NCI-H446 treated with DMSO at 0.1 percent for 48 hours (cell line): Measurements from ENCODE around the gene CTCF.
"Not testable (repeated sequence)": the region's sequence is repeated elsewhere in the genome, so short reads cannot be mapped to it uniquely, and the experiment has no call there.

Experiments used
- DNase-seq: peaks from one replicate; lab custom pipeline; 2025; lab: John Stamatoyannopoulos, UW

Gene CTCF

GRCh38 chr16:67533987-67534386, 28.3 kb upstream of the CTCF start:
- DNase-seq, result not testable (repeated sequence)

- no peak for DNase-seq
These were observed 27.9 kb upstream of the CTCF start for GRCh38 chr16:67534431-67534830.

- DNase-seq, result no peak
These were observed 27.1 kb upstream of the CTCF start for GRCh38 chr16:67535201-67535600.

GRCh38 chr16:67537270-67537635, 25.1 kb upstream of the CTCF start:
- DNase-seq, result no peak

GRCh38 chr16:67537636-67538591, 24.4 kb upstream of the CTCF start:
- no peak for DNase-seq

- DNase-seq, result no peak
These were observed 23.6 kb upstream of the CTCF start for GRCh38 chr16:67538666-67539101.

GRCh38 chr16:67539271-67539670, 23.1 kb upstream of the CTCF start:
- no peak for DNase-seq

GRCh38 chr16:67539691-67540635, 22.4 kb upstream of the CTCF start:
- no peak for DNase-seq

GRCh38 chr16:67540756-67541155, 21.6 kb upstream of the CTCF start:
- DNase-seq, result no peak

GRCh38 chr16:67541391-67542263, 20.7 kb upstream of the CTCF start:
- no peak for DNase-seq

- DNase-seq, result no peak
These were observed 19.9 kb upstream of the CTCF start for GRCh38 chr16:67542464-67542863.

- DNase-seq, result no peak
These were observed 19.3 kb upstream of the CTCF start for GRCh38 chr16:67543036-67543435.

- no peak for DNase-seq
These were observed 18.7 kb upstream of the CTCF start for GRCh38 chr16:67543582-67543981.

- DNase-seq, result no peak
These were observed 17.9 kb upstream of the CTCF start for GRCh38 chr16:67544329-67544841.

GRCh38 chr16:67544844-67545664, 17.3 kb upstream of the CTCF start:
- DNase-seq, result no peak

GRCh38 chr16:67545665-67546024, 16.7 kb upstream of the CTCF start:
- no peak for DNase-seq

GRCh38 chr16:67546091-67546501, 16.2 kb upstream of the CTCF start:
- no peak for DNase-seq

GRCh38 chr16:67546761-67547422, 15.4 kb upstream of the CTCF start:
- DNase-seq, result no peak

- no peak for DNase-seq
These were observed 14.7 kb upstream of the CTCF start for GRCh38 chr16:67547423-67548264.
